ENCODE measurements around the gene PPIP5K1.
"Not testable (repeated sequence)": the region's sequence is repeated elsewhere in the genome, so short reads cannot be mapped to it uniquely, and the experiment has no call there.

DNA sequence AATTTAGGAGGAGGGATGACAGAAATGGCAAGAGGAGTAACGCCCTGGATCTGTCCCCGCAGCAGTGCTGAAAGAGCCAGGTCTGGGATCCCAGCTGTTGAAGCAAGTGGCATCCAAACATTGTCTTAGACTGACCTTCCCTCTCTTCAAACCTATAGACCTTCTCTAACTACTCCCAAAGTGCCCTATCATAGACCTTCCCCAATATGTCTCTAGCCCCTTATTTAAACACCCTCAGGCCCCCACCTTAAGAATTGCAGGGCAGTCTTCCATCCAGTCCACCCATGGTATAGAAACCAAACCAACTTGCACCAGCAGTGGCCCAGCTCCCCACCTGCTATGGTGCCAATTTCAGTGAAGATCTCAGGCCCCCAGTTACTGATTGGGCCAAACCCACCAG, 10.2 kb upstream of the PPIP5K1 start:
- TF ChIP-seq, protein P1, sequence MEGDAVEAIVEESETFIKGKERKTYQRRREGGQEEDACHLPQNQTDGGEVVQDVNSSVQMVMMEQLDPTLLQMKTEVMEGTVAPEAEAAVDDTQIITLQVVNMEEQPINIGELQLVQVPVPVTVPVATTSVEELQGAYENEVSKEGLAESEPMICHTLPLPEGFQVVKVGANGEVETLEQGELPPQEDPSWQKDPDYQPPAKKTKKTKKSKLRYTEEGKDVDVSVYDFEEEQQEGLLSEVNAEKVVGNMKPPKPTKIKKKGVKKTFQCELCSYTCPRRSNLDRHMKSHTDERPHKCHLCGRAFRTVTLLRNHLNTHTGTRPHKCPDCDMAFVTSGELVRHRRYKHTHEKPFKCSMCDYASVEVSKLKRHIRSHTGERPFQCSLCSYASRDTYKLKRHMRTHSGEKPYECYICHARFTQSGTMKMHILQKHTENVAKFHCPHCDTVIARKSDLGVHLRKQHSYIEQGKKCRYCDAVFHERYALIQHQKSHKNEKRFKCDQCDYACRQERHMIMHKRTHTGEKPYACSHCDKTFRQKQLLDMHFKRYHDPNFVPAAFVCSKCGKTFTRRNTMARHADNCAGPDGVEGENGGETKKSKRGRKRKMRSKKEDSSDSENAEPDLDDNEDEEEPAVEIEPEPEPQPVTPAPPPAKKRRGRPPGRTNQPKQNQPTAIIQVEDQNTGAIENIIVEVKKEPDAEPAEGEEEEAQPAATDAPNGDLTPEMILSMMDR (conservative IDR thresholded peaks at IDR 0.05) = not testable (repeated sequence)
- not testable (repeated sequence) for TF ChIP-seq ZFX (IDR thresholded peaks at IDR 0.05)
